Hematopoietic multipotent progenitor cell treated with erythropoietin and hydrocortisone succinate and interleukin-3 and kit ligand, for 17 days (in vitro differentiated cells): ENCODE measurements around the gene EIF4E1B.

Source experiments
- DNase-seq: peaks from one replicate; pipeline ENCODE4 v3.0.0-alpha.2; 2015; ENCODE audit warnings: low spot score

EIF4E1B gene

GRCh38 chr5:176606032-176606431, 24.4 kb upstream of the EIF4E1B start:
- no peak for DNase-seq

DNA sequence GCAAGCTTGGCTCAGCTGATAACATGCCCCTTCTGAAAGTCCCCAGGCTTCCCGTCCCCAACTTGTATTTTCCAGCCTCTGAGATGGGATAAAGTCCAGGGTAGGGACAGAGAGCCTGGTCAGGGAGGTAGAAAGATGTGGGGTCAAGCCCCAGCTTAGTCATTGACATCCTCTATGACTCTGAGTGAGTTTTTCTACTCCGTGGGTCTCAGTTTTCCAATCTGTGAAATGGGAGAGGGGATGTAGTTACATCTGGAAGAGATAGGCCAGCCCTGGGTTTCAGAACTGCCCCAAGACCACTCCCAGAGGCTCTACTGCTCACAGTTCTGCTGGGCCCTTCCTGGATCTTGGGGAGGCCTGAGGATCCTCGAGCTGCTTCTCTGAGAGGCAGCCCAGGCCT, 23.6 kb upstream of the EIF4E1B start:
- DNase-seq = no peak

GRCh38 chr5:176608142-176608705, 22.3 kb upstream of the EIF4E1B start:
- DNase-seq = no peak

- no peak for DNase-seq
These were observed 21.3 kb upstream of the EIF4E1B start for GRCh38 chr5:176608937-176609723.

GRCh38 chr5:176609724-176610434, 20.6 kb upstream of the EIF4E1B start, which contains the start of gene GPRIN1:
Gene GPRIN1 (minus strand): TSS chr5:176610156. CDS start chr5:176599834, 10,322 bp downstream.
- peak; percentile 61 for DNase-seq

DNA sequence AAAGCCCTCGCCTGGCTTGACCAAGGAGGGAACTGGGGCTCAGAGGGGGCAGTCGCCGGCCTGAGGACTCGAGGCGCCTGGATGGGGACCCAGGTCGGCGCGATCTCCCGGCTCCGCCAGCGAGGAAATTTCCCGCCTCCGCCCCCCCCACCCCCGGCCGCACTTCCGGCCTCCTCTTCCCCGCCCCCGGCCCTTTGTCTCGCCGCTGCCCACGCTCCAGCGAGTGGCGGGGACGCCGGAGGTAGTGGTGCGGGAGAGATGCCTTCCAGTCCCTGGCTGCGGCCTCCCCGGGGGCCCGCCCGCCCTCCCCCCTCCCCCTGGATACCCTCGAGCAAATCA, 20.1 kb upstream of the EIF4E1B start:
- no peak for DNase-seq

GRCh38 chr5:176611435-176611834, 19.0 kb upstream of the EIF4E1B start:
- DNase-seq = peak; percentile 13

GRCh38 chr5:176612008-176612407, 18.5 kb upstream of the EIF4E1B start:
- no peak for DNase-seq

DNA sequence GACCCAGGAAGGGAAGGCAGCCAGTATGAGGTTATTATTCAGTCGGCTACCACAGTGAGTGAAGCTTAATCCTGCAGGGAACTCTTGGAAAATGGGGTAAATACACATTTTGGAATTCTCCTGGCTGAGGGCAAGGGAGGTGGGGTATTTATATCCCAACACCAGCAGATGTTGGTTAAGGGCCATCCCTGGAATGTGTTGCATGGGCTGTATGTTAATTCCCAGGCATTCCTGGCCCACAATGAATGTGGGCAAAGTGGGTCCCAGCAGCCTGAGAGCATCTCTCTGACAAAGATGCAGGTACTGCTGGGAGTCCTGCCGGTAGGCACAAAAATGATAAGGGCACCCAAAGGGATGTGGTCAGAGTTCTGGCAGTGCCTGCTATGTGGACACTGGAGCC, 17.6 kb upstream of the EIF4E1B start:
- DNase-seq = no peak

GRCh38 chr5:176614805-176615478, 15.5 kb upstream of the EIF4E1B start:
- no peak for DNase-seq

DNA sequence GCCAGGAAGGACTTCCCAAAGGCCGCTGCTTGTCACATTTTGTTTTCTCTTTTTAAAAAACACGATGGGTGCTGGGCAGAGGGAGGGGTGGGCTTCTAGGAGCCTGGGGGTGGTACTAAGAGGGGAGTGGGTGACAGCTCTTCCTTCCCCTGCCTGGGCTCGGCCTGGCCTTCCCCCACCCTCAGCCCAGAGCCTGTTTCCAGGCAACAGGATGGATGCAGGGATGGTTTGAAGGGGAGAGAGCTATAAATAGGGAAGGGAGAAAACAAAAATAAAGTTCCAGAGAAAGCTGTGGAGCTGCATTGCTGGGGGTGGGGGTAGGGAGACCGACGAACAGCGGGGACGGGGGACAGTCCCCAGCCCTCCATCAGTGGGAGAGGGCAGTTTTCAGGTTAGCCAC, 14.0 kb upstream of the EIF4E1B start:
- DNase-seq = no peak

DNA sequence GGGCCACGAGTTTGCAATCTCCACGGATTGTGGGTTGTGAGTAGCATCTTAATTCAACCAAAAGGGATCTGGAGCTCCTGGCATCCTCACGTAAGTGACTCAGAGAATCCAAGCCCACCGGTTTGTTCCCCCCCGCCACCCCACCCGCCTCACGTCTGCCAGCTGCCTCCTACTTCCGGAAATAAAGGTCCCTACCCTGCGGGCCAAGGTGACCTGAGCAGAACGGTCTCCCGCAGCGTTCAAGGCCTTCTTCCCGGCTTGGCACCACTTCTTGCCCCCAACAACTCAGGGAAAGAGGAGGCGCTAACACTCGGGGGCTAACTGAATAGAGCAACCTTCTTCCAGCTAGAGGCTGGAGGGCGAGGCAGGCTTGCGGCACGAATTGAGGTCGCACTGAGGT, 11.7 kb upstream of the EIF4E1B start:
- no peak for DNase-seq

- peak; percentile 75 for DNase-seq
These were observed 11.3 kb upstream of the EIF4E1B start for GRCh38 chr5:176619203-176619568.

DNA sequence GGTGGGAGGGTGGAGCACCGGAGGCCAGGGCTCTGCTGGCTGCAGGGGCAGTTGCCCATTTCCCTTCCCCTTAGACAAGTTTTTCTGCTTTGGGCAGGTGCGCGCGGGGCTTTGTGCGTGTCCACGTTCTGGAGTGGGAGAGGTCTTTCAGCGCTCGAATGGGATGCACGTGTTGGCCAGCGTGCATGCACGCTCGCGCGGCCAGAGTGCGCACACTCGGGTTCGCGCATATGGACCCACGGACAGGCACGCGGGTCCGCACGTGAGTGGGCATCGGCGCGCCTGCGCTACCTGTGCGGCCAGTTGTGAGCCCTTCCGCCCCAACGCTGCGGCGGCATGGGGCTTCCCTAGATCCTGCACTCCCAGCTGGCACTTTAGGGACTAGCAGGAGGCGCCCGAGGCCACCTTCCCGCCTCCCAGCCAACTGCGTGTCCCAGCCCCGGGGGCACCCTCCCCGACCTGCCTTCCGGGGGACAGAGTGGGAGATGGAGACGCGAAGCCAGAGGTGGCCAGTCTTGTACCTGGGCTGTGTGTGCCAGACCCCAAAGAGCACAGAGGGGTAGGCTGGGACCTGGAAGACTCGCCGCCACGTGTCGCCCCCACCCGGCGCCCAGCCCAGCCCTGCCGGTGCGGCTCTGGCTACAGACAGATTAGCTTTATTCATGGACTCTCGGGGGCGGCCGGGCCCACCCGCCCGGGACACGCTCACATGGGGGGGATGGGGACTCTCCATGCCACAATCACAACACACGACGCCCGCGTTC, 10.7 kb upstream of the EIF4E1B start:
- DNase-seq = no peak

DNA sequence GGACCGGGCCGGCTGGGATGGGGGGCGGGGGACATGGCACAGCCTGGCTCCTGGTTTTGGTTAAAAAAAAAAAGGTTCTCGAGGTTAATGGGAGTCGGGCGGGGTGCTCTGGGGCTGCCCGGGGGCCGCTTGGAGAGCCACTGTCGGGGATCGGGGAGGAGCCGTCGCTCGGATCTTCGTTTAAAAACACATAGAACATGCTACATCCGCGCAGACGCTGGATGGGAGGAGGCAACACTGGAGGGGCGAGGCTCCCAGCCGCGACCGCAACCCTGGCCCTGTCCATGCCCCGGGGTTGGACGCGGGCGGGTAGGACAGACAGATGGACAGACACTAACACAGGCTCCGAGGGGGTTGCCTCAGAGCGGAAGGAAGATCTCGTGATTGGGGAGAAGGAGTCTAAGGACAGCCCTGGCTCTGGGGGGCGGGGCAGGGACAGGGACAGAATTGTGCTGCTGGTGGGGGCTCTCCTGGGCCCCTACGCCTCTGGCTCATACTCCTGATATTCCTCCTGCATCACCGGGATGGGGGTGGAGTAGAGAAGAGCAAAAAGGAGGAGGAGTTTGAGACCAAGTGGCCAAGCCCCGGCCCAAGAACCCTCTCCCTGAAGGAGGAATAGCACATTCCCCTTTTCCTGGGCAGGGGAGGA, 10.0 kb upstream of the EIF4E1B start:
- DNase-seq = no peak

DNA sequence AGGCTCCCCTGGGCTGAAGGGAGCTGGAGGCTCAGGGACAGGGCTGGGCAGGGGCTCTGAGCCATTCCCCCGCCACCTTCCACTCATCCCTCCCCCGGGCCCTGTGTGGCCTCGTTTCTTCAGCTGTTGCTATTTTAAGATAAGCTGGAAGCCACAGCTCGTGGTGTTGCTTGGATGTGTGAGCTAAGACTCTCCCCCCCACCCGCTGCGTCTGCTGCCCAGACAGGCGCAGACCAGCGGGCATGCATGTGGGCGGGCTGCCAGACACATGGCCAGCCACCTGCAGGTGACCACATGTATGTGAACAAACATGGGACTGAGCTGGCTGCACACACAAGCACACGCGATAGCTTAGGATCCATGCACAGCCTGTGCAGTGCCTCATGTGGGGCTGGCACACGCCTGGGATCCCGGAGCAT, 8.8 kb upstream of the EIF4E1B start:
- DNase-seq = no peak

DNA sequence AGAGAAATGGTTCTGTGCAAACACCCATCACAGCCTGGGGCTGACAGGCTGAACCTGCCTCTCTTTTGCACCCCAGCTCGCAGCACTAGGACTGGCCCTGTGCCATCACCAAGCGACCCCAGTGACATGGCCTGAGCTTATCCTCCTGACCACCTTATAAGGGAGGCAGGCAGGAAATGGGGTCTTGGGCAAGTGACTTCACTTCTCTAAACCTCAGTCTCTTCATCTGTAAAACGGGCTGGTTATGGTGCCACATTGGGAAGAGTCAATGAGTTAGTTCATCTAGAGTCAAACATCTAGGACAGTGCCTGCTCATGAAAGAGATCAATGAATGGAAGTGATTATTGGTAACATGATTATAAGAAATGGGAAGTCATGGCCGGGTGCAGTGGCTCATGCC, 6.3 kb upstream of the EIF4E1B start:
- DNase-seq = no peak

- no peak for DNase-seq
These were observed 5.5 kb upstream of the EIF4E1B start for GRCh38 chr5:176624938-176625337.

GRCh38 chr5:176625512-176625911, 5.0 kb upstream of the EIF4E1B start:
- DNase-seq = no peak

GRCh38 chr5:176625966-176626875, 4.3 kb upstream of the EIF4E1B start:
- no peak for DNase-seq

- DNase-seq = no peak
These were observed 3.6 kb upstream of the EIF4E1B start for GRCh38 chr5:176626876-176627236.
